Endothelial cell (in vitro differentiated cells): ENCODE measurements around the gene TSR3. TPM values are rescaled to one million over a fixed set of nuclear protein-coding genes. Genes with fewer than 3 reads are reported as not detected.

ENCODE experiments used
- DNase-seq: peaks from one replicate; pipeline ENCODE4 v3.0.0; 2021; ENCODE audit warnings: low spot score
- H3K27ac Mint-ChIP-seq: one replicate; pipeline ENCODE4 v1.8.0; 2021; ENCODE audit warnings: mixed read lengths, inconsistent platforms; ENCODE audit not compliant: unreplicated experiment
- H3K27me3 Mint-ChIP-seq: one replicate; pipeline ENCODE4 v1.8.0; 2021; ENCODE audit warnings: mild to moderate bottlenecking, moderate library complexity, mixed read lengths, inconsistent platforms; ENCODE audit not compliant: unreplicated experiment
- H3K36me3 Mint-ChIP-seq: one replicate; pipeline ENCODE4 v1.8.0; 2021; ENCODE audit warnings: mild to moderate bottlenecking, low read depth, mixed read lengths, inconsistent platforms; ENCODE audit not compliant: unreplicated experiment
- H3K4me1 Mint-ChIP-seq: one replicate; pipeline ENCODE4 v1.8.0; 2021; ENCODE audit warnings: mild to moderate bottlenecking, mixed read lengths, inconsistent platforms; ENCODE audit not compliant: unreplicated experiment
- H3K4me3 Mint-ChIP-seq: one replicate; pipeline ENCODE4 v1.8.0; 2021; ENCODE audit warnings: mild to moderate bottlenecking, mixed read lengths, inconsistent platforms; ENCODE audit not compliant: unreplicated experiment
- H3K9me3 Mint-ChIP-seq: one replicate; pipeline ENCODE4 v1.8.0; 2021; ENCODE audit warnings: mixed read lengths, inconsistent platforms; ENCODE audit not compliant: unreplicated experiment
- total RNA-seq: library from RNA; stranded (reverse); fragmentation: NEBNext Ultra II Directional; extraction: Animal tissue kit (Norgen Biotek cat#: 25700); gene quantifications from one replicate; pipeline ENCODE4 v1.2.1, GENCODE V29; 2021; ENCODE audit not compliant: unreplicated experiment
- TF ChIP-seq, protein P1 (sequence below): fragments of 200-600 bp; sonication (generic); IDR thresholded peaks from one replicate; pipeline ENCODE4 v1.5.0; 2021; ENCODE audit warnings: antibody characterized with exemption; ENCODE audit not compliant: unreplicated experiment

The TSR3 gene
- total RNA-seq, 1 donor from 2014 or later: 68.2 TPM

DNA sequence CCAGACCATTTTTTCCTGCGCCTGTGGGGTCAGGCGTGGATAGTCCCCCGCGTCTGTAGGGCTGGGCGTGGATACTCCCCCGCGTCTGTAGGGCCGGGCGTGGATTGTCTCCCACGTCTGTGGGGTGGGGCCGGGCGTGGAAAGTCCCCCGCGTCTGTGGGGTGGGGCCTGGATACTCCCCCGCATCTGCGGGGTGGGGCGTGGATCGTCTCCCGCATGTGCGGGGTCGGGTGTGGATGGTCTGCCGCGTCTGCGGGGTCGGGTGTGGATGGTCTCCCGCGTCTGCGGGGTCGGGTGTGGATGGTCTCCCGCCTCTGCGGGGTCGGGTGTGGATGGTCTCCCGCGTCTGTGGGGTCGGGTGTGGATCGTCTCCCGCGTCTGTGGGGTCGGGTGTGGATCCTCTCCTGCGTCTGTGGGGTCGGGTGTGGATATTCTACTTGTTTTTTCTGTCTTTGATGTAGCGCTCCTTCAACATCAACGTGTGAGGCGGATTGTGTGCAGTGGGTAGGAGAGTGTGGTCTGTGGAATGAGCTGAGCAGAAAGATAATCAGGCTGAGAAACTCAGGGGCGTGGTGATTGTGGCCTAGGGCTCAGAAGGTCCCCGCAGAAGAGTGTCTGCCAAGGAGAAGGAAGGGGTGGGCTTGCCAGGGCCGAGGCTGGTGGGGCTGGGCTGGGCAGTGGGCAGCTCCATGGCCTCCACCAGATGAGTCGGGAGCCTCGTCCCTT is 3.3 kb upstream of the TSR3 start:
- Mint-ChIP-seq H3K36me3 (peaks cover 25% of the 10 kb centered on the region), H3K27ac (peak overlapping the region; percentile 82), H3K27me3 (peaks cover 31% of the 10 kb centered on the region), H3K4me3 (peak overlapping the region; percentile 63), H3K4me1 (peaks cover 24% of the 10 kb centered on the region), H3K9me3 (no peaks in the 10 kb centered on the region)
- DNase-seq: no peak
- TF ChIP-seq, protein P1, sequence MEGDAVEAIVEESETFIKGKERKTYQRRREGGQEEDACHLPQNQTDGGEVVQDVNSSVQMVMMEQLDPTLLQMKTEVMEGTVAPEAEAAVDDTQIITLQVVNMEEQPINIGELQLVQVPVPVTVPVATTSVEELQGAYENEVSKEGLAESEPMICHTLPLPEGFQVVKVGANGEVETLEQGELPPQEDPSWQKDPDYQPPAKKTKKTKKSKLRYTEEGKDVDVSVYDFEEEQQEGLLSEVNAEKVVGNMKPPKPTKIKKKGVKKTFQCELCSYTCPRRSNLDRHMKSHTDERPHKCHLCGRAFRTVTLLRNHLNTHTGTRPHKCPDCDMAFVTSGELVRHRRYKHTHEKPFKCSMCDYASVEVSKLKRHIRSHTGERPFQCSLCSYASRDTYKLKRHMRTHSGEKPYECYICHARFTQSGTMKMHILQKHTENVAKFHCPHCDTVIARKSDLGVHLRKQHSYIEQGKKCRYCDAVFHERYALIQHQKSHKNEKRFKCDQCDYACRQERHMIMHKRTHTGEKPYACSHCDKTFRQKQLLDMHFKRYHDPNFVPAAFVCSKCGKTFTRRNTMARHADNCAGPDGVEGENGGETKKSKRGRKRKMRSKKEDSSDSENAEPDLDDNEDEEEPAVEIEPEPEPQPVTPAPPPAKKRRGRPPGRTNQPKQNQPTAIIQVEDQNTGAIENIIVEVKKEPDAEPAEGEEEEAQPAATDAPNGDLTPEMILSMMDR: no peak

DNA sequence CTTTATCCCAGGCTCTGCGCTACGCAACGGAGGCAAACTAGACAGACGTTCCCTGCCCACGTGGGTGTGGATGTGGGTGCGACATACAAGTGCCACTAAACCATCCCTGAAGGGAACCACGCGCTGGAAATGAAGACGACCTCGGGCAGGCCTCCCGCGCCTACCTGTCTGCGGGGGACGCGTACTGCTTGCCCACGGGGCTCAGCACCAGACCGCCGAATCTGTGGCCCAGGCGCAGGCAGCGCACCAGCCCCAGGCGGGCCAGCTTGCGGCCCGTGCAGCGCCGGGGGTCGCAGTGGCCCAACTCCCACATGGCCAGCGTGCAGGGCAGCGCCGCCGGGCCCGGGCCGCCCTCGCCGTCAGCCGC is 480 bp downstream of the TSR3 start:
- peak overlapping the region; percentile 91 for H3K4me3 Mint-ChIP-seq
- TF ChIP-seq, protein P1: no peak
- no peak for DNase-seq
- H3K27ac Mint-ChIP-seq: peak overlapping the region; percentile 52
- no peaks in the 10 kb centered on the region for H3K9me3 Mint-ChIP-seq
- peaks cover 32% of the 10 kb centered on the region for H3K27me3 Mint-ChIP-seq
- peaks cover 17% of the 10 kb centered on the region for H3K36me3 Mint-ChIP-seq
- H3K4me1 Mint-ChIP-seq: peaks cover 24% of the 10 kb centered on the region

DNA sequence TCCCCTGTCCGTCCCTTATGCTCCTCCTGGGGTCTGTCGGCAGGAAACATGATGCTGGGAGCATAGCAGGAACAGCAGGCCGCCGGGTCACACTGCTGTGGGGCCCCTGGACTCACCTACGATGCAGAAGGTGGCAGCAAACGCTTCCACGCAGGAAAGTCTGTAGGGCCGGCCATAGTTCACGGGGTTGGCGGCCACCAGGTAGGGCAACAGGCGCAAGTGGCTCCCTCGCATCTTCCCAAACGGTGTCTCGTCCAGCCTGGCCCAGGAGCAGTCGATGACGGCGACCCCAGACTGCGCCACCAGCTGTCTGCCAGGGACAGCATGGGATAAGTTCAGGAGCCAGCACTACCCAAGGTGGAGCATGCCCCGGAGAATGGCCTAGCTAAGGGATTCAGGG is 987 bp downstream of the TSR3 start:
- Mint-ChIP-seq H3K4me3 (peak overlapping the region; percentile 91), H3K4me1 (peaks cover 24% of the 10 kb centered on the region), H3K9me3 (no peaks in the 10 kb centered on the region), H3K36me3 (peaks cover 17% of the 10 kb centered on the region), H3K27ac (peak overlapping the region; percentile 52), H3K27me3 (peaks cover 32% of the 10 kb centered on the region)
- DNase-seq: no peak
- TF ChIP-seq, protein P1: no peak

DNA sequence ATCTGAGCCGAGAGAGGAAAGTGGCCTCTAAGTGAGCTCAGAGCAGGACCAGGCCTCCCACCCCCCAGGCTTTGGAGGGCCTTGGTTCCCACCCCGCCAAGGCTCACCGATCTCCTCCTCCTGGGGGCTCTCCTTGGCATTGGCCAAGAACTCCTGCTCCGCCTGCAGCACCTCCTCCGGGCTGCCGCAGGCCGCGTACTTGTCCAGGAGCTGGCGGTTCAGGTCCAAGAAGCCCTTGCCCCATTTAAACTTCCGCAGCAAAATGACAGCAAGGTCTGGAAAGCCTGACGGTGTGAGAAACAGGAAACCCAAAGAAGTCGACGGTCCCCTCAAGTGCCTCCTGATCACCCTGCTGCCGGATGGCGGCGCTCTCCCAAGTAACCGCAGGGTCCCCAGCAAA is 1.7 kb downstream of the TSR3 start:
- H3K4me1 Mint-ChIP-seq: peaks cover 24% of the 10 kb centered on the region
- no peak overlapping the region for H3K27ac Mint-ChIP-seq
- TF ChIP-seq, protein P1: no peak
- no peaks in the 10 kb centered on the region for H3K9me3 Mint-ChIP-seq
- peak overlapping the region; percentile 91 for H3K4me3 Mint-ChIP-seq
- H3K27me3 Mint-ChIP-seq: peaks cover 30% of the 10 kb centered on the region
- peaks cover 14% of the 10 kb centered on the region for H3K36me3 Mint-ChIP-seq
- DNase-seq: no peak

DNA sequence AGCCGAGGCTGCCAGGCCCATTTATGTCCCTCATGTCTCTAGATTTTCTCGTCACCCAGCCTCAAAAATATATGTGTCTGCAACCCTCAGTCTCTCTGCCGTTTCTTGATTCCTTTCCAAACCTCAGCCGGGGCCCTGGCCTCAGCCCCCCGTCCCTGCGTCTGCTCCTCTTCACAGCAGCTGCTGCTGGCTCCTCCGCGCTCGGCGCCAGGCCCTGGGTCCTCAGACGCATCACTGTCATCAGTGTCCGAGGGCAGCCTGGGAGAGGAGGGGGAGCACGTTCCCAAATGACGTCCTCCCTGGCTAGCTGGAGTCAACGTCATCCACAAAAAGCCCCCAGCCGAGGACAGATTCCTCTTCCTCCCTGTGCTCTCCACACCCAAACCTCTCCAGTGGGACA is 2.3 kb downstream of the TSR3 start:
- no peak for DNase-seq
- H3K27ac Mint-ChIP-seq: no peak overlapping the region
- peaks cover 24% of the 10 kb centered on the region for H3K4me1 Mint-ChIP-seq
- no peak overlapping the region for H3K4me3 Mint-ChIP-seq
- peaks cover 13% of the 10 kb centered on the region for H3K36me3 Mint-ChIP-seq
- no peaks in the 10 kb centered on the region for H3K9me3 Mint-ChIP-seq
- TF ChIP-seq, protein P1: no peak
- H3K27me3 Mint-ChIP-seq: peaks cover 31% of the 10 kb centered on the region
